ENCODE measurements around the gene KPNA1.

- TF ChIP-seq CTCF (IDR thresholded peaks at IDR 0.05), result no peak
- TF ChIP-seq POLR2A (IDR thresholded peaks at IDR 0.05), result no peak
- no peak for TF ChIP-seq POLR2AphosphoS5 (IDR thresholded peaks at IDR 0.05)
These were observed 18.7 kb upstream of the KPNA1 start for GRCh38 chr3:122533480-122533879.
